ENCODE data around the gene CAMK4. TPM values are rescaled to one million over a fixed set of nuclear protein-coding genes. Genes with fewer than 3 reads are reported as not detected.

CAMK4 gene
- total RNA-seq, 1 donor from 2014 or later, result 5.0 TPM

DNA sequence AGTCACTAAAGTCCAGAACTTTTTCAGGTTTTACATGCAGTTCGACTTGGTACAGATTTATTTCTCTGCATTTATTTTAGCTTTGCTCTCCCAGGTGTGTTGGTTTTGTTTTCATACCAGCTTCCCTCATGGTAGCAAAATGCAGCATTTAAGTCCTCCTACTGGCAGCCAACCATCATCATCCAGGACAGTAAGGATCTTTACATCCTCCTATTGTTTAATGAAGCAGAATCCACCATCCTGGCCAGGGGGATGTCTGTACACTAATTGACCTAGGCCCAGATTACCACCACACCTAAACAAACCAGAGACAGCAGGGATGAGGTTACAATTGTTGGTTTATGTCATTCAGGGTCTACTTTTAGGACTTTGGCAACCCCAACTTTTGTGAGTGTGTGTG is 22.3 kb downstream of the CAMK4 start:
- TF ChIP-seq, protein P1, sequence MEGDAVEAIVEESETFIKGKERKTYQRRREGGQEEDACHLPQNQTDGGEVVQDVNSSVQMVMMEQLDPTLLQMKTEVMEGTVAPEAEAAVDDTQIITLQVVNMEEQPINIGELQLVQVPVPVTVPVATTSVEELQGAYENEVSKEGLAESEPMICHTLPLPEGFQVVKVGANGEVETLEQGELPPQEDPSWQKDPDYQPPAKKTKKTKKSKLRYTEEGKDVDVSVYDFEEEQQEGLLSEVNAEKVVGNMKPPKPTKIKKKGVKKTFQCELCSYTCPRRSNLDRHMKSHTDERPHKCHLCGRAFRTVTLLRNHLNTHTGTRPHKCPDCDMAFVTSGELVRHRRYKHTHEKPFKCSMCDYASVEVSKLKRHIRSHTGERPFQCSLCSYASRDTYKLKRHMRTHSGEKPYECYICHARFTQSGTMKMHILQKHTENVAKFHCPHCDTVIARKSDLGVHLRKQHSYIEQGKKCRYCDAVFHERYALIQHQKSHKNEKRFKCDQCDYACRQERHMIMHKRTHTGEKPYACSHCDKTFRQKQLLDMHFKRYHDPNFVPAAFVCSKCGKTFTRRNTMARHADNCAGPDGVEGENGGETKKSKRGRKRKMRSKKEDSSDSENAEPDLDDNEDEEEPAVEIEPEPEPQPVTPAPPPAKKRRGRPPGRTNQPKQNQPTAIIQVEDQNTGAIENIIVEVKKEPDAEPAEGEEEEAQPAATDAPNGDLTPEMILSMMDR (IDR thresholded peaks at IDR 0.05), result no peak
- TF ChIP-seq EZH2phosphoT487 (IDR thresholded peaks at IDR 0.05) (no peak), EZH2 (IDR thresholded peaks at IDR 0.05) (no peak)
- H4K20me1 ChIP-seq (ENCODE audit: low read depth), result no peaks in the 10 kb centered on the region
- H3K4me2 ChIP-seq, result no peak overlapping the region
- H3K9me3 Mint-ChIP-seq, result no peaks in the 10 kb centered on the region
- no peak overlapping the region for H3K27ac Mint-ChIP-seq
- H3K36me3 Mint-ChIP-seq, result no peaks in the 10 kb centered on the region
- no peak for DNase-seq (ENCODE audit: low spot score)
- H3K4me1 ChIP-seq, result no peaks in the 10 kb centered on the region
- H3K27me3 ChIP-seq, result no peaks in the 10 kb centered on the region
- H3F3A ChIP-seq (ENCODE audit: low read depth), result no peaks in the 10 kb centered on the region
- no peak overlapping the region for H3K4me3 ChIP-seq
- H3K79me2 ChIP-seq (ENCODE audit: low read depth), result no peaks in the 10 kb centered on the region
- peaks cover 2% of the 10 kb centered on the region for H3K27me3 Mint-ChIP-seq (ENCODE audit: insufficient read depth, low read depth)
- H3K9me3 ChIP-seq (ENCODE audit: low read depth), result no peaks in the 10 kb centered on the region
- H3K4me1 Mint-ChIP-seq, result no peaks in the 10 kb centered on the region
- no peak overlapping the region for H3K9ac ChIP-seq
- no peak overlapping the region for H3K4me3 Mint-ChIP-seq
- H2AFZ ChIP-seq (replicated peaks), result no peak overlapping the region
- no peak overlapping the region for H3K27ac ChIP-seq
- H3K36me3 ChIP-seq, result no peaks in the 10 kb centered on the region

DNA sequence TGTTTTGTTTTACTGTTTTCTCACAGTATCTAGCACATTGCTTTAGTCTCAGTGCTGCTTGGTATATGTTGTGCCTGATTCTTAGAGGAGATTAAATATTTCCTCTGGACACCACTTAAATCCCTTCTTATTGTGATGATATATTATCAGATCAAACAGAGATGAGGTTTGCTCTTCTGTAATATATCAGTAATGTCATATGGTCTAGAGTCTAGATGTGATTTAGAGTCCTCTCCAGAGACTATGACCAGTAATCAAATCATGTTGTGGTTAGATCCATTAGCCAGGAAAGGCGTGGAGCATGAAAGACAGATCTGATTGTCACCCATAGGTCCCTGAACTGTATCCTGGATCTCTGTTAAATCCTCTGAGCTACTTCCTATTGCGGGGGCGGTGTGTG is 24.4 kb downstream of the CAMK4 start:
- no peaks in the 10 kb centered on the region for H3K27me3 ChIP-seq
- Mint-ChIP-seq H3K27ac (no peak overlapping the region), H3K36me3 (no peaks in the 10 kb centered on the region), H3K4me1 (no peaks in the 10 kb centered on the region), H3K27me3 (ENCODE audit: insufficient read depth, low read depth) (peaks cover 2% of the 10 kb centered on the region), H3K4me3 (no peak overlapping the region), H3K9me3 (no peaks in the 10 kb centered on the region)
- H3K4me3 ChIP-seq, result no peak overlapping the region
- no peak for DNase-seq (ENCODE audit: low spot score)
- no peak overlapping the region for H3K27ac ChIP-seq
- H3K4me2 ChIP-seq, result no peak overlapping the region
- TF ChIP-seq, protein P1 (IDR thresholded peaks at IDR 0.05), result no peak
- no peak for TF ChIP-seq EZH2 (IDR thresholded peaks at IDR 0.05)
- TF ChIP-seq EZH2phosphoT487 (IDR thresholded peaks at IDR 0.05), result no peak
- H3K9me3 ChIP-seq (ENCODE audit: low read depth), result no peaks in the 10 kb centered on the region
- H3K4me1 ChIP-seq, result no peaks in the 10 kb centered on the region
- H2AFZ ChIP-seq (replicated peaks), result no peak overlapping the region
- no peaks in the 10 kb centered on the region for H3K36me3 ChIP-seq
- H3K79me2 ChIP-seq (ENCODE audit: low read depth), result no peaks in the 10 kb centered on the region
- no peaks in the 10 kb centered on the region for H4K20me1 ChIP-seq (ENCODE audit: low read depth)
- H3F3A ChIP-seq (ENCODE audit: low read depth), result no peaks in the 10 kb centered on the region
- H3K9ac ChIP-seq, result no peak overlapping the region

DNA sequence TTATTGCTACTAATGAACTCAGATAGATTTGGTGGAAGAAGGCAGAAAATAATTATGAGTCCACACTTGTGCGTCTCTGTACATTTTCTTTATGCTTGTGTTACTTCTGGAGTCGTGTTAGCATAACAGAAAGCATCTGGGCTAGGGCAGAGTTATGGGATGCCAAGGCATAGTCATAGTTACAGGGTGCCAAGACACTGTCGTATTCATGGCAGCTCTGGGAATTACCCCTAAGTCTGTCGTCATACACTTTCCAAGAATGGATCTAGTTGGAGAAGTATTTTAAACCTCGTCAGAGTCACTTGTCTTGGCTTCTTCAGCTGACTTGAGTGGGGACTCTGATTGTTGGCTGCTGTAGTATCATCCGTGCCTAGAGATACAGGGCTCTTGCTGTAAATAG is 27.7 kb downstream of the CAMK4 start:
- no peaks in the 10 kb centered on the region for H3K9me3 ChIP-seq (ENCODE audit: low read depth)
- no peaks in the 10 kb centered on the region for H3K79me2 ChIP-seq (ENCODE audit: low read depth)
- Mint-ChIP-seq H3K36me3 (no peaks in the 10 kb centered on the region), H3K9me3 (peaks cover 3% of the 10 kb centered on the region), H3K4me1 (no peaks in the 10 kb centered on the region), H3K27me3 (ENCODE audit: insufficient read depth, low read depth) (peaks cover 2% of the 10 kb centered on the region), H3K27ac (no peak overlapping the region), H3K4me3 (no peak overlapping the region)
- no peaks in the 10 kb centered on the region for H3K27me3 ChIP-seq
- no peak overlapping the region for H3K27ac ChIP-seq
- no peaks in the 10 kb centered on the region for H3K4me1 ChIP-seq
- H3K9ac ChIP-seq, result no peak overlapping the region
- no peak overlapping the region for H2AFZ ChIP-seq (replicated peaks)
- no peaks in the 10 kb centered on the region for H3F3A ChIP-seq (ENCODE audit: low read depth)
- no peak overlapping the region for H3K4me3 ChIP-seq
- no peak for DNase-seq (ENCODE audit: low spot score)
- no peaks in the 10 kb centered on the region for H3K36me3 ChIP-seq
- TF ChIP-seq, protein P1 (IDR thresholded peaks at IDR 0.05), result no peak
- TF ChIP-seq EZH2 (IDR thresholded peaks at IDR 0.05), result no peak
- no peak for TF ChIP-seq EZH2phosphoT487 (IDR thresholded peaks at IDR 0.05)
- no peak overlapping the region for H3K4me2 ChIP-seq
- H4K20me1 ChIP-seq (ENCODE audit: low read depth), result no peaks in the 10 kb centered on the region
